IMR-90 (cell line): Measurements from ENCODE around the gene RECQL5.

ENCODE experiments used
- CTCF ChIP-seq: conservative IDR thresholded peaks from 2 replicates; pipeline ENCODE4 v1.5.1; 2012; ENCODE audit warnings: mild to moderate bottlenecking, low read depth, low read length, improper control_type of control experiment
- ELK1 ChIP-seq: fragments of 150-350 bp; IDR thresholded peaks from 2 replicates; pipeline ENCODE4 v1.6.1; 2016; ENCODE audit warnings: low read depth, mild to moderate bottlenecking, low read length, moderate library complexity, borderline replicate concordance
- POLR2A ChIP-seq: IDR thresholded peaks from 2 replicates; pipeline ENCODE4 v1.6.1; 2012; ENCODE audit warnings: mild to moderate bottlenecking, low read depth, low read length
- RAD21 ChIP-seq: IDR thresholded peaks from 2 replicates; pipeline ENCODE4 v1.6.1; 2012; ENCODE audit warnings: low read length, improper control_type of control experiment

GRCh38 chr17:75706042-75706728, 39.2 kb upstream of the RECQL5 start:
- TF ChIP-seq CTCF (no peak), POLR2A (no peak), ELK1 (no peak), RAD21 (no peak)
